Myocyte (in vitro differentiated cells): ENCODE data around the gene PHF1. TPM values are rescaled to one million over a fixed set of nuclear protein-coding genes. Genes with fewer than 3 reads are reported as not detected.

Experiments used
- DNase-seq: peaks from one replicate; pipeline ENCODE4 v3.0.0-alpha.2; 2012; ENCODE audit warnings: low read depth
- total RNA-seq: library from RNA; depleted of rRNA; stranded (reverse); fragments of >200 nt; gene quantifications from 2 replicates; pipeline ENCODE4 v1.2.3, GENCODE V29; 2014

Gene PHF1
- total RNA-seq, 1 donor from 2014 or later, result 55.5 TPM

DNA sequence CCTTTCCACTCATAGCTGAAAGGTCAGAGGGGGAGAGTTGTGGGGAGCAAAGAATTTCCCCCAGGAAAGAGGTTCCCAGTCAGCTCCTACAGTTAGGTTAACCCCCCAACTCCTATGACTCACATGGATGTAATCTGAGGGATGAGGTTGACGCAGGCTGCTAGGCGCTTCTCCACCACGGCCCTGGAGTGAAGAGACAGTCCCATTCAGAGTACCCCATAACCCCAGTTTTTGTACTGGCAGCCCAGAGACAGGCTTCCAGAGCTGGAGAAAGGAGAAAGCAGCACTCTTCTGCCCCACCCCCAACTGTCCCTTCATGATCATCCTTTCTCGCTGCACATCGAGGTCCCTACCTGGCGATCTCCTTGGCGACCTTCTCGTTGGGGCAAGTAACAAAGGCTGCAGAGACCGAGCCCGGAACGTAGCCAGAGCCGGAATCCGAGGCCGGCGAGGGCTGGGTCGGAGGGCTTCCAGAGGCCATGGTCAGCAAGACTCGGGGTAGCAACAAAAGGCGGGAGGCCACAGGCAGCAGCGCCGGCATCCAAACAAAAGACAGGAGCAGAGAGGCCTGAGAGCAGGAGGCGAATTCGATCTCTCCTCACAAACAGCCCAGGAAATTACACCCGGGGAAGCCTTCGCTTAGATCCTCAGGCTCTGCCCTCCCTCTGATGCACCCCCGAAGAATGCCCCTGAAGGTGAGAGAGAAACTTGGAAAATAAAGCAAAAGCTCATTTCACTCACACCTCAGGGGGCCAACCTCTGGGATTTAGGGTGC, 6.5 kb downstream of the PHF1 start:
- peak; percentile 44 for DNase-seq

DNA sequence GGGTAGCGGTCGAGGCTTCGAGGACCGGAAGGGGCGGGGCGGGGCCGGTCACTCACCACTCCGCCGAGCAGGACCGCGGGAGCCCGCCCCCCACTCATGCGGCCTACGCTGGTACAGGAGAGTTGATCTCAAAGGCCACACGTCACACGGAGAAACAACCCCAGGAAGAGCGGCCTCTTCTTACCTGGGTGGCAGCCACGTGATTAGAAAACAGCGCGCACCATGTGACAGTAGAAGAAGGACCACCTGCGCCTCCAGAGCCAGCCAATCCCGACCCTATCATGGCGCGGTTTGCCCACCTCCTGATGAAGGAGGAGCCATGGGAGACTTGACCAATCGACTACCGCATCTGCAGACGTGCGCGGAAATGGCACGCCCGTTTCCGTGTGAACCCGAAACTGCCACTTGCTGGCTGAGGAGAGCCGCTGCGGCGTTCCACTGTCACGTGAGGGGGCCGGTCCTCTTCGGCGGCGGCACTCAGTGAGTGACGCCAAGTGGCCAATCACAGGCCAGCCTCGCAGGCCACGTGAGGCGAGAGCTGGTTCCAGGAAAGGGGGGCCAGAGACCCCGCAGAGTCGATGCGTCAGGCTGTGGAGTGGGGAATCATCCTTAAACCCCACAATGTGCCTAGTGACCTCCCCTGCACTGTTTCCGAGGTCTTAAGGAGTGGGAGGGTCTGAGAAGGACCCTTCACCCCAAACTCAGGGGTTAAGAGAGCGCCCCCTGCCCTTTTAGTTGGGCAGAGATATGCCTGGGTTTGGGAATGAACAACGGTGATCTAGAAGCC, 7.3 kb downstream of the PHF1 start, which contains the start of gene CUTA:
Gene CUTA, minus strand, starts transcription at position 205 of the 787 bp plus-strand sequence. Its CDS starts 107 bp downstream, at position 98.
- DNase-seq, result peak; percentile 100

DNA sequence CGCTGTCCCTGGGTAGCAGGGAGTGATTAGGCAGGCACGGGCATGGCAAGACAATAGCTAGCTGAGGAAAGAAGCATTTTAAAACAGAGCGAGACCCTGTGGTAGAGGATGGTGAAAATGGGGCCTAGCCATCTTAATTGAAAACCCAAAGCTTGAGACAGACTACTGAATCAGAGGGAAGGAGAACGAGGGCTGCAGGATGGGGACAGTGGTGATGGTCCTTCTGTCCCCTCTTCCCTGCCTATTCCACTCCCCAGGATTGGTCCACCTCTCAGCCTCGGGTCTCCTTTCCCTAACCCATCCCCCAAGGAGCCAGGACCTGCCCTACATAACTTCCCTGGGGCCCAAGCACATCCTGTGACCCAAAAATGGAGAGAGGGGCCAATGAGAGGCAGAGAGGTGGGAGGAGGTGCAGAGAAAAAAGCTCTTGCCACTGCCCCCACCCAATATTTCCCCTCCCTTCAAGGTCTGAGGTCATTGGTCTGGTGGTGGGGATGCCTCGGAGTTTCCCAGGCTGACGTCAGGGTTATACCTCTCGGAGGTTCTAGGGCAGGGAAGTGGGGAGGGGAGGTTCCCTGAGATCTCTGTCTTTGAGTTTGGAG, 8.0 kb downstream of the PHF1 start:
- DNase-seq, result no peak

DNA sequence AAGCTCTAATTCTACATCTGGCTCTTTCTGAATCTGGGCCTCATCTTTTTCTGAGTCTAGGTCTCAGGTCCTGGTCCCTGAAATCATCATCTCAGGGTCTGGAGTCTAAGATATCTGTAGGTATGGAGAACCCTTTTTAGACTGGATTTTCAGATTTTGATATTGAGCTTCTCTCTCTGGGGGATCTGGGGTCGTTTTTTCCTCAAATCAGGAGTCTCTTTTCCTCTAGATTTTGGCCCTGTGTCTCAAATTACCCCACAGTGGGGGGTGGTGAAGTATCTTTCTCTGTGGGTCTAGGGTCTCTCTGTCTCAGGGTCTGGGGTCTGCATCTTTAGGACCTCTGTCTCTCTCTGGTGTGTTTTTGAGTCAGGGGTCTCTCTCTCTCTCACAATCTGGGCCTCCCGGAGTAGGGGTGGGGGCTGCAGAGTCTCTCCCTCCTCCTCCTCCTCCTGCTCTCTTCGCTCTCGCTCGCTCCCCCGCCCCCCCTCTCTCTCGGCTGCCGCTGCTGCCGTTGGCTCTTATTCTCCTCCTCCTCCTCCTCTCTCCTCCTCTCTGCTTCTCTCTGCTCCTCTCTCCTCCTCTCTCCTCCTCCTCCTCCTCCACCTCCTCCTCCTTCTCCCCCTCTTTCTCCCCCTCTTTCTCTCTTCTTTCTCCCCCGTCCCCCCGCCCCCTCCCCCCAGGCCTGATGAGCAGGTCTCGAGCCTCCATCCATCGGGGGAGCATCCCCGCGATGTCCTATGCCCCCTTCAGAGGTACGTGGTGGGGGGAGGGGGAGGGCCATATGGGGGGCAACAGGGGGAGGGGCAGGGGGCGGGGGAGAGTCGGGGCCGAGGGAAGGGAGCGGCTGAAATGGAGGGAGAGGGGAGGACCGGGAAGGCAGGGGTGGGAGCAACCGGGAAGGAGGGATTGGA, 9.0 kb downstream of the PHF1 start, which contains the start of gene SYNGAP1:
Gene SYNGAP1, plus strand, starts transcription at position 486 of the 911 bp plus-strand sequence. Its CDS starts 200 bp downstream, at position 686.
- peak; percentile 39 for DNase-seq

DNA sequence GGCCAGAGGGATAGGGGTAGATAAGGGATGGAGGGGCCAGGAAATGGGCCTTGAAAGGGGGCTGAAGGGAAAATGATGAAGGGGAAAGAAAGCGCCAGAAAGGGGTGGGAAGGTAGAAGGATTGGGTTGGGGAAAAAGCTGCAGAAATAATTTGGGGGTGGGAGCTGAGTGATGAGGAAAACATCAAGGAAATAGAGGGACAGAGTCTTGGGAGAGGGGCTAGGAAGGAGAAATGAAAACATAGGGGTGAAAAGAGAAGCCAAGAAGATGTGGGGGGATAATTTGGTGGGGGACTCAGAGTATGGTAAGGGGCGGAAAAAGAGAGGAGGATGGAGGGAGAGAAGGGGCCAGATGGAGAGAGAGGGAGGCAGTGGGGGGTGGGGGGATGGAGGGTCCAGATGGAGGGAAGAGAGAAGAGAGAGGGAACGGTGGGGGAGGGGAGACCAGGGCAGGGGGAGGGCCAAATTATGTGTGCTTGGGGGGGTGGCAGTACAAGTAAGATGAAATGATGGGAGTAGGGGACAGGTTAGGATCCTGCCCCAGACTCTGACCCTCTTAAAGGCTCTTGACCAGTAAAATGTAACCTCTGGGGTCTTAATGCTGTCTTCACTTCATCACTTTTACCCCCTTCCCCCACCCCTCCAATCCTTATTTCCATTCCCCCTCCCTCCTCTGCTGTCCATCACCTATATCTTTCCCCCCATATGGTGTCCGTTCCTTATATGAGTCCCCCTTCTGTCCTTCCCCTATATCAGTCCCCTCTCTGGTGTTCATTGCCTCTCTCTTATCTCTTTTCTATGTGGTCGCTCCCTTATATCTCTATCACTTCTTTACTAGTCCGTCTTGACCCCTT, 9.9 kb downstream of the PHF1 start:
- no peak for DNase-seq

DNA sequence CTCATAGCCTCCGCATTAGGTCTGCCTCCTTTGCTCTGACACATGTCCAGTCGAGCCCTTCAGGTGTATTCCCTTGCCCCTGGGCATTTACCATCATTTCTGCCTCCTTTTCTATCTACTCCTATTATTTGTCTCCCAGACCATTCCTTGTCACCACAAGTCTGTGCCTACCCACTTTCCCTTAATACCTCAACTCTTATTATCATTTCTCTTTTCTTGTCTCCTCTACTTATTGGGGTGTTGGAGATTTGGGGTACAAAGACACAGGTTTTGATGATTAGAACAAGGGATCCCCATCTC, 10.5 kb downstream of the PHF1 start:
- no peak for DNase-seq

DNA sequence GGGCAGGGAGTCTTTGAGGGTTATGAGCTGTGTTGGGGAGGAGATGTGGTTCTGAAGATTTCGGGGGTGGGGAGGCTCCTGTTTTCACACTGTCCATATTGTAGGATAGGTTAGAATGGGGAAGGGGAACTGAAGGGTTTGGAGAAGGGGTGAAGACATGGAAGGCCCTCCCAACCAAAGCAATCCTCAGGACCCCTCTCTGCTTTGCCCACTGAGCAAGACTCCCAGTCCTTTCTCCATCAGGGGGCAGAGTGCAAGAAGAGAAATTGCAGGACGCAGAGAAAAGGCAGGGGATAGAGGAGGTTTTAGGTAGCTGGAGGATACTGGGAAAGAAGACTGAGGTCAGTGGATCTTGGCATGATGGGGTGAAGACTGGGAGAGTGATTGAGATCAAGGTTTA, 13.0 kb downstream of the PHF1 start:
- no peak for DNase-seq

DNA sequence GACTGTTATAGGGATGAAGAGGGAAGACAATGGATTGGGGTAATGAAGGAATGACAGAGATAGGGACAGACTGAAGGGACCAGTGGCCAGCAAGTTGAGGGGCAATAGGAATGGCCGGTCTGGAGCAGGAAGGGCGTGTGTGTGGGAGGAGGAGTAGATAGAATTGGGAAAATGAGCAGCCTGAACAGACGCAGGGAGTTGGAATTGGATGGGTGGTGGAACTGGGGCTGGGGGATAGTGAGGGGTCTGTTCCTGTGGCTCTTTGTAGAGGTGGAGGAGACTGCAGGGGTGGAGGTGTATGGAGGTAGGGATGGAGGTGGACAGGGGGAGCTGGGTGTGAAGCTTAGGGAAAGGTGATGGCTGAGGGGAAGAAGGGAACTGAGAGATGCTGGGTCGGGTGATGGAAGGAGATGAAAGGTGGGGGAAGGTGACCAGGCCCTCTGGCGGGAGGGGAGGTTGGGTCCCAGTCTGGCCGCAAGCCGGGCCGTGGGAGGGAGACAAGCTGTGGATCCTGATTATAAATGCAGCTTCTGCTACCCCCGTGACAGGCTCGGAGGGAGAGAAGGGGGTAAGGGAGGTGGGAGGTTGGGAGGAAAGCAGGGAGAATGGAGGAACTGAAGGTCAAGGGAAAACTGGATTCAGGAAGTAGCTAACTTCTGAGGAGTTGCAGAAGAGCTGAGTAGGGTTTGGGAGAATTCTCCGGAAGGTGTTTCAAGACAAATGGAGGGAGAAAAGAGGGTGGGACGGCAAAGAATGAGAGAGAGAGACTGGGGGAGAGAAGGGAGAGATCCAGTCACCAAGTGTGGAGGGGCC, 14.2 kb downstream of the PHF1 start:
- DNase-seq, result no peak

DNA sequence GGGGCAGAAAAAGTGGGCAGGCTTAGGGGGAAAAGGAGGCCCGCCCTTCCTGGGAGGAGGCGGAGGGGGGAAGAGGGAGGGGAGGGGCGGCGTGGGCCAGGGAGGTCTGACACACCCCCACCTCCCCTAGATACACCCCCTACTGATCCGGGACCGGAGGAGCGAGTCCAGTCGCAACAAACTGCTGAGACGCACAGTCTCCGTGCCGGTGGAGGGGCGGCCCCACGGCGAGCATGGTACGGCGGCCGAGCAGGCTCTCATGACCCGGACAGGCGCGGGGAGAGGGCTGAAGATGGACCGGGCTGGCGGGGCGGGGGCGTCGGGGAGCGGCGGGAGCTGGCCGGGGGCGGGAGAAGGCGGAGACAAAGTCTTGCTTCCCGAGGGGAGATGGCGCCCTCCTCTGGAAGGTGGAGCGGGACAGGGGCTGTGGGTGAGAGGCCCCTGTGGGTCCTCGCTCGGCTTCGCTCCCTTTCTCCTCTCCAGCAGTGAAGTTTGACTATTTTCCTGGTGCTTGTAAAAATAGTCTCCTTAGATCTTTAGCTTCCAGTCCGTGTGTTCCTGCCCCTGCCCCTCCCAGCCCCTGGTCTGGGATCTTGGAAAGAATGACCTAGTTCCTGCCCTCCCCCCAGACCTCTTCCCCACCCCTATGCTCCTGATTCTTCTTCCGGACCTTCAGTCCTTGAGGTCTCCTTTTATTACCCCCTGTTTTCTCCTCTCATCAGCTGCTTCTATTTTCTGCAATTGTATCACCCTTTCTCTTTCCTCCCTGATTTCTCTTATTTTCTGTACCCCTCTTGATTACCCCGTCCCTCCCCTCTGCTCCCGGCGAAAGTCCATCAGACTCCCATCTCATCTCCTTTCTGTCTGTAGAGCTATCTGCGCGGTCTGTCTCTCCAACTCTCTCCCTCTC, 15.1 kb downstream of the PHF1 start:
- DNase-seq, result peak; percentile 85

DNA sequence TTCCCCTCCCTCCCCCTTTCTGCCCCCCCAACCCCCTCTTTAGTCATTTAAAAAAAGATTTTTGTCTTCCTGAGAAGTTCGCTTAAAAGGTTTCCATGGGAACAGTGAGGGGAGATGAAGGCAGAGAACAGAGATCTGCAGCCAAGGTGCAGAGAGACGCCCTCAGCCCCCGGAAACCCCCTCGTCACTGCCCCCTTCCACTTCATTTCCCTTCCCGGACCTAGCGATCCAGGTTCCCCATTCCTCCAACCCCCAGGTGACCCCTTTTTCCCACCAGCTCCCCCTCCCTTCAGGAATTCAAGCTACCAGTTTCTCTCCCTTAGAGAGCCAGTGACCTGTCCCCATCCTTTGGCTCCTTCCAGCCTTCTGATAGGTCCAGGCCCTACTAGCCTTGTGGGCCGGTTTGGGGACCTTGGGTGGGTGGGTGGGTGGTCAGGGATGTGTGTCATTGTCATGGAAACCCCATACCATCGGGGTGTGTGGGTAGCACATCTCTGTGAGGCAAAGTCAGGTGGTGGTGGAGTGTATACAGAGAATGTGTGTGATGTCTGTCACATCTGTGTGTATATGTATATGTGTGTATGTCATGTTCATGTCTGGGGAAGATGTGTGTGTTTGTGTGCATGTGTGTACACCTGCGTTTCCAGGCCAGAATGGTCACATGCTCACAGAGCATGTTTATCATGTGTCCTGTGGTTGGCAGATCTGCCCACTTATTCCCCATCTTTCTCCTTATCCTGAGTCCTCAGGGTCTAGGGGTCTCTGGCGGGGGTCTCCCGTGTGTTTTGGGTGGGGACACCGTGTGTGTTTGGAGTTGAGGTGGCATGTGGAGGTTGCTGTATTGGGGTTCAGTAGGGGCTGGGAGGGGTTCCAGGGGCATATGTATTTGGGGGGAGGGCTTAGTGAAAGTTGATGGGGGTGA, 16.0 kb downstream of the PHF1 start:
- DNase-seq, result no peak

DNA sequence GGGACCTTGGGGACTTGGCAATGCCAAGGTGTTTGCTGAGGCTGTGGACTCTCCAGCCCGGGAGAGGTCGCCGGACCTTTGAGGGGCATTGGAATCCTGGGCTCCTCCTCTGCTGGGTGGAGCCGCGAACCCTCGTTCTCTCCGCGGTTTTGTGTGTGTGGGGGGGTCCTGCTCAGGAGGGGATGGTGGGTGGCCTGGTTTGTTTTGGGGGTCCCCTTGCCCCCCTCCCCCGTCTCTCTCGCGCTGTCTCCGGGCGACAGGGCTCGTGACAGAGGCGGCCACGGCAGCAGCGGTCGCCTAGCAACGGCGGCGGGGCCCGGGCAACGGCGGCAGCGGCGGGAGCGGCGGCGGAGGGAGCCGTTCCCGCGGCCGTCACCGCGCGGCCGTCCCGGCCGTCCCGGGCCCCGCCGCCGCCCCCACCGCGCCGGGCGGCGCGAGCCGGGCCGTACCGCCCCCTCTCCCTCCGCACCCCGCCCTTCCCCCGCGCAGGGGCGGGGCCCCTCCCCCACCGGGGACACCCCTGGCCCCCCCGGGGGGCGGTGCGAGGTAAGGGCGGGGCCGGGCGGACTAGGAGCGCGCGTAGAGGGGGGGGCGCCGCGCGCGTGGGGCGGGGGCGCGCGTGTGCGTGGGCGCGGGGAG, 16.9 kb downstream of the PHF1 start:
- DNase-seq, result peak; percentile 34

DNA sequence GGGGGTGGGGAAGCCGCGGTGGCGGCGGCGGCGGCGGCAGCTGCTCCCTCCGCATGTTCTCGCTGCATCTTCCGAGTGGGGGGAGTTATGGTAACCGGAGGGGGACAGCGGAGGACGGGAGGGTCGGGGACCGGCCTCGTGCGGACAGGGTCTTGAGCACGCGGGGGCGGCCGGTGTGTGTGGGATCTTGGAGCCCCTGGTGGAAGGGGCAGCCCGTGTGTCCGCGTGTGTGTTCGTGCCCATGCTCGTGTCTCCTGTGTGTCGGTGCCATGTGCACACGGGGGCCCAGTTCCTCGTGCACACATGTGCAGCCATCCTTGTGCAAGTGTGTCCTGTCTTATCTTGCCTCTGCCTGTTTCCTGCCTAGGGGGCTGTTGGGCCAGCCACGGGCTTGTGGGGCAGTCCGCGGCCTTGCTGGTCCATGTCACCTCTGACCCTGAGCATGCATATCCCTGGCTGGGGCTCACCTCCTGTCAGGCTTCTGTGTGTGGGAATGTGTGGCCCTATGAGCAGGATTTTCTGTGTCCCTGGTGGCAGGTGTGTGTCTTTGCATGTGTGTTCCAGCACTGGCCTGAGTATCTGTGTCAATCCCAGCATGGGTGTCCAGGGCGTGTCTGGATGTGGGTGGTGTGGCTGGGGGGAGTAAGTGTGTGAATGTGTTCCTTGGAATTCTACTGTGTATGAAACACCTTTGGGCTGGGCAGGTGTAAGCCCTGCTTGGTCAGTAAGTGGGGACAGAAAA, 17.6 kb downstream of the PHF1 start:
- peak; percentile 20 for DNase-seq

DNA sequence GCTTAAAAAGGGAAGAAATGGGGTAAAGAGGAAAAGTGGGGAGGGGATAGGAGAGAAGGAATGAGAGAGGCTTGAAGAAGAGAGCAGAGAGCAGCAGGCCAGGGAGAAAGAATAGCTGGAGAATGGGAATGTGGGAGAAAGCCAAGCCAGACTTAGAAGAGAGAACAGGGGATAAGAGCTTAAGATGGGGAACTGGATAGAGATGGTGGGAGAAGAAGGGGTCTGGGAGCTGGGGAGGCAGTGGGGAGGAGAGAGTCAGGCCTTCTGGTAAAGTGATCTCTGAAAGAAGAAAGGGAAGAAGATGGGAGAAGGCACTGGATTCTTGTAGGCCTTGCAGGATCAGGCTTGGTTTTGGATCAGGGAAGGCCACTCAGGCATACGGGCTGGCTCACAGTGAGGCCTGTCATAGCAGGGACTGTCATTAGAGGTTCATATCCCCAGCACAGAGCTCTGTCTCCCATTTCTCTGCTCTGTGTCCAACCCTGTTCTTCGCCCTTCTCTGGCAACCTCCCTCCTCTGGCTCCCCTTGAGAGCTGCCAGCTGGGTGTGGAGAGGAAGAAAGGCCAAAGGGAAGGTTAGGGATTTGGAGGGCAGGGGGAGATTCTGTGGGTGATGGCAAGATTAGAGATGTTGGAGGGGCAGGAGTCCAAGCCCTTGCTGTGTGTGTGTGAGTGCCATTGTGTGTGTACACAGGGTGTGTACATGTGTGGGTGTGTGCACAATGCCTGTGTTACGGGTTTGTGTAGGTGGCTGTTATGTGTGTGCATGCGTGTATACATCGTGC, 18.3 kb downstream of the PHF1 start:
- no peak for DNase-seq

DNA sequence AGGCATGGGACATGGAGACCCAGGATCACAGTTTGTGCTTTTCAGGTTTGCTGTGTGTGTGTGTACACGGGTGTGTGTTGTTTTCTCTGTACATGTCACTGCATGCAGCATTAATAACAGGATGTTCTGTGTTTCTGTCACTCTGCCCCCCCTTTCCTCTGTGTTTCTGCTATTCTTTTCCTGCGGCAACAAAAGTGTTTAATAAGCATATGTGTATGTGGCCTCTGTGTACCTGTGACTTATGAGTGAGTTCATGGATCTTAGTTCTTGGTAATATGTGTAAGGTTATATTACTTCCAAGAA, 18.9 kb downstream of the PHF1 start:
- DNase-seq, result no peak

DNA sequence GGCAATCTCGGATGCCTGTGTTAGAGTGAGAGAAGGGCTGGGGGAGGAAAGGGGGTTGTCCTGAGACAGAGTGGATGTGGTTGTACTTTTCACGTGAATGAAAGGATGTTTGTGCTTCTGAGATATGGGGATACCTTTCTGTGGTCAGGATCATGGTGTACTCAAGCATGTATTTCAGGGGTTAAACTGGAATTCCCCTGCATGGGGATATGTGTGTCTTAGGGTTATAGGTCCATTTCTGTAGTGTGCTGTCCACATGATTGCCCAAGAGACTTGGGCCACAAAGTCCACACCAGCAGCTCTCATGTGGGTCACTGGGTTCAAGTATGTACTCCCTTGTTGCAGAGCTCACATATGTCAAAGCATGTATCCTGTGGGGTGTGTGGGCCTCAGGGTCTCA, 19.5 kb downstream of the PHF1 start:
- DNase-seq, result no peak
